G401 (cell line): ENCODE data around the gene SLC7A4. TPM values are rescaled to one million over a fixed set of nuclear protein-coding genes. Genes with fewer than 3 reads are reported as not detected.

Experiments
- DNase-seq: peaks from one replicate; pipeline ENCODE4 v3.0.0-alpha.2; 2015; ENCODE audit warnings: low spot score
- in situ Hi-C: cut with HindIII; loops from 2 replicates; pipeline ENCODE4 v1.10.0; 2016; ENCODE audit warnings: low sequenced_read_pairs, mixed read lengths
- total RNA-seq: library from RNA; depleted of rRNA; stranded (reverse); fragments of >200 nt; shearing (Covaris generic); gene quantifications from 2 replicates; pipeline ENCODE4 v1.2.3, GENCODE V29; 2014

The SLC7A4 gene
- total RNA-seq, 1 experiment from 2014 or later: not detected

DNA sequence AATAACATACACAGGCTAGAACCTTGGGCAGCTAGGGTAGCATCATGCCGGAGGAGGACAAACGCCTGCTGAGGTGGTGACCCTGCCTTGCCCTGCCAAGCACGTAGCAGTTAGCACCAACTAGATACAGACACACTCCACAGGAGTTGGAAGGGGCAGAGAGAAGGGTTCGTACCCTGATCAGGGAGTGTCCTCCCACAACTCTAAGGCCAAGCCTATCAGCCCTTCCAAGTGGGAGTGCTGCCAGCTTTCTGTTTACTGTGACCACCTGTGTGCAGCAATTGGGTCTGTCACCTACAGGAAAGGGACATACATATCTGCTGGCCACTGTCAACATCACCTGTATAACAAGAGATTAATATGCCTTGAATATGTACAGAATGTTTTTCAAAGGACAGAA is 28.6 kb downstream of the SLC7A4 start:
- DNase-seq: no peak
- in situ Hi-C loops: no loop called here

DNA sequence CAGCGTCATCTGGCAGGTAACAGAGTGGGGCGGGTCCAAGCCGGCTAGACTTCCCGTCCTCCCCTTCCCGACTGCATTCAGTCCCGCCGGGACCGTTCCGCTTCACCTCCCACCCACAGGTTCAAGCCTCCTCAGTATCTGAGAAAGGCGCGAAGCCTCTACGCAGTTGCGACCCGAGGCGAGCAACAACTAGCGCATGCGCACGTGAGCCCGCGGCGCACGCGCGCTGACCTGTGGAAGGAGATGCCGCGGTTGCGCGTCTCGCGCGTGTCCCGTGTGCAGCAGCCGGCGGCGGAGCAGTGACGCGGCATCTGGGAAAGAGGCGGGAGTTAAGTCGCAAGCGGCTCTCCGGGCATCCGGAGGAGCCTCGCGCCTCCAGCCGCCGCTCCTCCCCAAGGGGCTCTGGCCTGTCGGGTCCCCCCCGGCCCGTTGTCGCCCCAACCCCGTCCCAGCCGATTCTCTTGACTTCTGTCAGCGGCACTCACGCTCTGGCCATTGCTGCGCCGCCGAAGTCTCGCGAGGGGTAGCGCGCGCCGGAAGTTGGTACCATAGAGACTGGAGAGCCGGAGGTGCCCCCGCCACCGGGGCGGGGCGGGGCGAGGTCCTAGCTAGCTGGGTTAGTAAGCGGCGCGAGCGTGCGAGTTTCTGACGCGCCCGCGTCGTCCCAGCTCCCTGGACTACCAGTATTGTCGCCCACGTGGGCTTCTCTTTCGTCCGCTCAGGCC is 30.6 kb downstream of the SLC7A4 start, which contains the start of gene THAP7:
TSS of gene THAP7 (minus strand) at position 518 of the 725 bp plus-strand sequence. CDS start at position 311, 207 bp downstream.
- in situ Hi-C loops: no loop called here
- DNase-seq: peak; percentile 96

DNA sequence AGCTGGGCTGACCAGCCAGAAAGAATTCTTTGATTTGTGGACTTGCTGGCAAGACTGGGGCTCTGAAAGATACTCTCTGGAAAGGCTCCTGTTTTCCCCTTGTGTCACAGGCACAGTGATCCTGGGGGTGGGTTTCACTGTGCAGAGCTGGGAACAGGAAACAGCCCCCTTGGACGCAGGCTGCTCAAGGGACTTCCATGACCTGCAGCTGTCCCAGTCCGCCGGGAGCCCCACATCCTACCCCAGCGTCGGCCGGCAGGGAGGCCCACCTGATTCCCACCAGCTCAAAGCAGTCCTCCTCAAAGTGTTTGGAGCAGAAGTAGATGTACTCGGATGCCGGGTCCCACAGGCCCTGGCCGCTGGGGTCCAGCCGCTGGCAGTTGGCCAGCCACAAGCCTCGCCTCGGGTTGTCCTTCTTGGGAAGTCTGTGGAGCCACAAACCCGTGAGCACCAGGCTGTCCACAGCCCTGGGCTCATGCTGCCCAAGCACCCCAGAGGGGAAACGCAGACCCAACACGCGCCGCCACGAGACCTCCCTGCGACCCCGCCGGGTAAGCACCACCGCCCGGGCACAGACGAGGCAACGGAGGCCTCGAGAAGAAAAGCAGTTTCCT is 31.3 kb downstream of the SLC7A4 start:
- DNase-seq: no peak
- in situ Hi-C loops: no loop called here

DNA sequence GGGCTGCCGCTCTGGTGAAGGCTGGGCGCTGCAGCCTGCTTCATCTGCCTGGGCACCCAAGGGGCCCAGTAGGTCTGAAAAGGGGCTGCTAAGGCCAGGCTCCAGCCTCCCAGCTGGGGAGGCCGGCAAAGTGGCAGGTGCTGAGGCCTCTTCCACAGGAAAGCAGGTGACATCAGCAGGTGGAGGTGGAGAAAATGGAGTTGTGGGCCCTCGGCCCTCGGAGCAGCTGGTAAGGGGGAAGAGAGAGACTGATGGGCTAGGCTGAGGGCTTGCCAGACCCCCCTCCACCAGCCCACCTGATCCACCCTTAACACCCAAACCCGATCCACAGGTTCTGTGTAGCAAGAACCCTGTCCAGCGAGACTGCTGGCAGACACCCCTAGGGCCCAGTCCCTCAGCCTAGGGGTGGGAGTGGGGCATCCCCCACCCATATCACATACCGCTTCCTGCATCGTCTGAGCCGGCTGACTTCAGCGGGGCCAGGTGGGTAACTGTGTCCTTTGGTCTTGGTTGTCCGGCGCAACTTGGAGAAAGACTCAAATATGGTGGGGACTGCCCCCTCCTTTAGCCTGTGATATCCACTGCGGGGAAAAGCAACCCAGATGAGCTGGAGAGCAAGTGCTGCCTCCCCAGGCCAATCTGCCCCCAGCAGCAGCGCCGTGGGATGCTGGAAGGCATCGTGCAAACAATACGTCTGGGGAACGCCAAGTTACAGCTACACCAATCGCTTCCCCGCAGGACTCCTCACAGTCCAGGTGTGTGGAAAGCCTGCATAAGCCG is 32.0 kb downstream of the SLC7A4 start:
- DNase-seq: peak; percentile 33
- in situ Hi-C loops: no loop called here

DNA sequence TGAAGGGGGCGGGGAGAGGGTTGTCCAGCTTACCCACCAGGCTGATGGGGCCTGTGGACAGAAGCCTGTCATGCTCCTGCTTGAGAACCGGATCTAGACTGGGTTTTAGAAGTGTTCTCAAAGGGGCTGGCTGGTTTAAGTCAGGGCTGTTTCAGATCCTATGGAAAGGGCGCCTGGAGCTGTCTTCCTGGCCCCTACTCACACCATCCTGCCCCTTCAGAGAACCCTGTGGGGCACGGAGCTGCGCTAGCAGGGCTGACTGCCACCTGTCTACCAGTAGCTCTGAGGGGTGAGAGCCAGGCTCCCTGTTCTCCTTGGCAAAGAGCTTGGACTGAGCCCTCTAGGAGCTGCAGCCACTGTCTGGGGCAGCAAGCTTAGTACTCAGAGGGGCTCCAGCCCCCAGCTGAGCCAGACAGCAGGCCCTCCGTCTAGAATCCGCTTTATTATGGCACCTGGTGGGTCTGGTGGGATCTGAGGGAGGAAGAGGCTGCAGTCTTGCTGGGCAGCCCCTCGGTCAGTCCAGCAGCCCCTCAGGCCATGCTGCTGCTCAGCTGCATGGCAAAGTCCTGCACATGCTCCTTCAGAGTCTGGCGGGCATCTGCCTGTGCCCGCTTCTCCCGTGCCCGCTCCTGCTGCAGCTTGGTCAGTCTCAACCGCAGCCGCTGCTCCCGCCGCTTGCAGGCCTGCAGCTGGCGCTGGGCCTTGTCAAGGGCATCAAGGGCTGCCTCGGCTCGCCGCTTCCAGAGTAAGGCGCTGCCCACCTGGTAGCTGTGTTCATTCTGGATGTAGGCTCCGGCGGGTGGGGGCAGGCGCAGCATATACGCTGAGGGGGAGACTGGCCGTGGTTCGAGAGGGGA is 32.8 kb downstream of the SLC7A4 start:
- in situ Hi-C loops: no loop called here
- DNase-seq: no peak

DNA sequence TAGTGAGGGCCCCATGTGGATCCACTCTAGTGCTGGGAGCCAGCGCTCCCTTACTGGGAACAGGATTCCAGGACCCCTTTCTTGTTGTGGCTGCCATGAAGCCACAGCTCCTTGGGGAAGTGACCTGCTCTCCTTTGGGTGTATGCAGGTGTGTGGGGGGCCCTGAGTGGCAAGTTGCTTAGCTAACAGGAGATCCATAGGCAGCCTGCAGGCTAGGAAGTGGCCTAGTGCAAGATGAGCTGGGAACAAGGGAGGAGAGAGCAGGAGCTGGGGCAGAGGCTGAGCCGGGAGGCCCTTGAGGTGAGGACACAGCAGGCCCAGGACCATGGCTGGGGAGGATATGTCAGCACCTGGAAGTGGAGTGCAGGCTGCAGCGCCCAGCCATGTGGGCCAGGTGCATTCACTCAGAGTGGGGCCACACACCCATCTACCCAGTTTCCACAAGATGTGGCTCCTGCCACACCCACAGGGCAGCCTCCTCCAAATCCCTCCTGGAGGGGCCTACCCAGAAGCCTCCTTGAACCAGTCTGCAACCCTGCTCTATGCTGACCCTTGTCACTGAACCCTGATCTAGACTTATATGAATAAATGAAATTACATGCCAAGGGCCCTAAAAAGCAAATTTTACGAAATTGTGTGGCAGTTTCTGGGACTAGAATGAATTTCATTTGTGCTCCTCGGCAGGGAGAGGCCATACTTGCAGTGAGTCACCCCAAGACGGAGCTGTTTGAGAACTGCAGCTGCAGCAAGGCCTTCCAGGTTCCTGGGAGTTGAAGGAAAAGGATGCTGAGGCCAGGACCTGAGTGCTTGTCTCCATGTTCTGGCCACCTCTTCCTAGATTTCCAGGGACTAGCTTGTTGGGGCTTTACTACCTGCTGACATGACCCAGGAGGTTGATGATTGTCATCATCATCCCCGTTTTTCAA is 33.7 kb downstream of the SLC7A4 start:
- in situ Hi-C loops: no loop called here
- DNase-seq: no peak

DNA sequence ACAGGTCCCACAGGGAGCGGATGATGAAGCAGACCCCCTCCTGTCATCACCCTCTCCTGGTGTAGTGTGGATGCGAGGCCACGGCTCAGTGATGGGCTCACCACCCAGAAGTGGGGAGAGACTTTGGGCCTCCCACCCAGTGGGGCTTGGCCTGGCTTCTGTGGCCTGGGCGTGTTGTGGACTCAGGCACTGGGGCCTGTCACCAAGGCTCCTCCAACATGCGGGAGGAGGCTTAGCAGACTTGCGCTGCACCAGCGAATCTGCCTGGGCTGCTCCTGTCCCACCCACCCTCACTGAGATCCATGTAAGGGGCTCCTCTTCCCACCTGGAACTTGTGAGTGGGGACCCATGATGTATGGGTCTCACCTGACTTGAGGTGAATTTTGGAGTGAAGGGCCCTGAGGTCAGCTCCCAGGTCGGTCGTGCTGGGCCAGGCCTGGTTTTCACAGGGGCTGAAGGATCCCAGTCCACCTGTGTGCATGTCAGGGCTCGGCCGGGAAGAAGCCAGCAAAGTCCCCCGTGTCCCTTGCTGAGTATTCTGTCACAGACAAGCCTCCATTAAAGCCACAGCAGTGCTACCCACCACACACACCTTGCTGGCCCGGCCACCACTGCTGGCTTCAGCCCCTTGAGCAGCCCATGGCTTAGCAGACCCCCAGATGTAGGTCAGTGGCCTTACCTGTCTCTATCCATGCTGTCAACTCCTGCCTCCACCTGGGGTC is 34.7 kb downstream of the SLC7A4 start:
- DNase-seq: no peak
- in situ Hi-C loops: no loop called here

DNA sequence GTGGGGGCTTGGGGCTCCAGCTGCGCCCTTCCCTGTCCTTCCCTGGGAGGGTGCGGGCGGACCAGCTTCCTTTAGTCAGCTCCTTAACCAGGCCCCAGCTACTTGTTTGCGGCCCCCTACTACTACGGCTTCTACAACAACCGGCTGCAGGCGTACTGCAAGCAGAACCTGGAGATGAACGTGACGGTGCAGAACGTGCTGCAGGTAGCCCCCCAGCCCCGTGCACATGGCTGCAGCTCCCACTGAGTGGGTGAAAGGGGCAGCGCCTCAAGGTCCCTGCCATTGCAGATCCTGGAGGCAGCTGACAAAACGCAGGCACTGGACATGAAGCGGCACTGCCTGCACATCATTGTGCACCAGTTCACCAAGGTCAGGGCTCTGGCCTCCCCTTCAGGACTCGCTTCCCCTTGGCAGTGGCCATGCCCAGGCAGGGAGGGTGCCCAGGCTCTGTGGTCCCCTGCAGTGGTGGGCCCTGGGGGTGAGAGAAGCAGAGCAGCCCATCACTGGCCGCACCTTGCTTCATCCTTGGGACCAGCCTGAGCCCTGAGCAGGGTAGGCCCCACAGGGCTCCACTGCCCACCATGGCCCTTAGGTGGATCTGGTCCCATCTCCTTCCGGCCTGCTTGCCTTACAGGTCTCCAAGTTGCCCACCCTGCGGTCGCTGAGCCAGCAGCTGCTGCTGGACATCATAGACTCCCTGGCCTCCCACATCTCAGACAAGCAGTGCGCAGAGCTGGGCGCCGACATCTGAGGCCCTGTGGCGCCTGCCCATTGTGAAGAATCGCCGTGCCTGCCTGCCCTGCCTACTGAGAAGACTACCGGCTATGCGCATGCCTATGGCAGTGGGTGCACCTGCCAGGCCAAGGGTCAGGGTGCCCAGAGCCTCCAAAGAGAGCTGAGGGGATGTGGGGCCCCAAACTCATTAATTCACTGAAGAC is 35.5 kb downstream of the SLC7A4 start:
- no peak for DNase-seq
- in situ Hi-C loops: no loop called here

DNA sequence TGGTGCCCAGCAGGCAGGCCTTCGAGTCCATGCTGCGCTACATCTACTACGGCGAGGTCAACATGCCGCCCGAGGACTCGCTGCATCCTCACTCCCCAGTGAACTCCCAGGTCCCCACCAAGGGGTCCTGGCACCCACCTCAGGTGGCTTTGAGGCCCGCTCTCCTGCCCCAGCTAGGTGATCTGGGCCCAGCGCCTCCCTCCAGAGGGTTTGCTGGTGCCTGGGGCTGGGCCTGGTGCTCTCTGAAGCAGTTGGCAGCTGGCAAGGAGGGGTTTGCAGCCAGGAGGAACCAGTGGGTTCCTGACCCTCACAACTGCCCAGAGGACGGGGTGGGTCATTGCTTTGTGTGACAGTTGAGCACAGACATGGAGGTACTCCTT is 36.3 kb downstream of the SLC7A4 start:
- in situ Hi-C loops: no loop called here

DNA sequence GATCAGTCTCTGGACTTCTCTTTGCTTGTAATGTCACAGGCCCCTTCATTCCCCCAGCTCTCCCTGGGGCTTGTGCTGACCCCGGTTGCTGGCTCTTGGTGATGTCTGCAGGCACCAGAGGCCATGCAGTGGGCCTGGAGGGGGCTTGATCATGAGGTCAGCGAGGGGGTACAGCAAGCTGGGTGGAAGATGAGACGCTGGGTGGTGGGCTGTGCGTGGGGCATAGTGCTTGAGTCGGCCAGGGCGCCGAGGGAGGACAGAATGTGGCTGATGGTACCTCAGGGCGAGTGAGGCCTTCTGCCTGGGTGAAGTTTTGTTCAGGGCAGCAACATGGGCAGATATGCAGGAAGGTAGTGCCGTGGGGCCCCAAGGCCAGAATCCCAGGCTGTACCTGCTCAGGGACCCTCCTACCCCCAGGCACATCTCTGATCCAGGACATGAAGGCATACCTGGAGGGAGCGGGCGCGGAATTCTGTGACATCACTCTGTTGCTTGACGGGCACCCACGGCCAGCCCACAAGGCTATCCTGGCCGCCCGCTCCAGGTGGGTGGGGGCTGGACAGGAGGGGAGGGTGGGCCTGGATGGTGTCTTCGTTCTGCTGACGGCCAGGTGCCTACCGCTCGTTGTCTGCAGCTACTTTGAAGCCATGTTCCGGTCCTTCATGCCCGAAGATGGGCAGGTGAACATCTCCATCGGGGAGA is 36.9 kb downstream of the SLC7A4 start:
- in situ Hi-C loops: no loop called here
- no peak for DNase-seq

More for the DNA sequence above, 36.3 kb downstream of the SLC7A4 start:
- no peak for DNase-seq

DNA sequence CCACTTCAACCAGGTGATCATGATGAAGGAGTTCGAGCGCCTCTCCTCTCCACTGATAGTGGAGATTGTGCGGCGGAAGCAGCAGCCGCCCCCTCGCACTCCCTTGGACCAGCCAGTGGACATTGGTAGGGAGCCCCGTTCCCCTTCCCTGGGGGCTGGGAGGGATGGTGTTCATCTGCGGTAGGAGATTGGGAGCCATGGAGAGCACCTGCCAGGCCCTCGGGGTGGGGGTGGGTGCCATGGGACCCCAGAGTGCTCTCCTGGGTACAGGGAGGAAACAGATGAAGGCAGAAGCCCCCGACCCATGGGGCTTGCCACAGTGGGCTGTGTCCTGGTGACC is 37.5 kb downstream of the SLC7A4 start:
- in situ Hi-C loops: no loop called here
- DNase-seq: no peak

DNA sequence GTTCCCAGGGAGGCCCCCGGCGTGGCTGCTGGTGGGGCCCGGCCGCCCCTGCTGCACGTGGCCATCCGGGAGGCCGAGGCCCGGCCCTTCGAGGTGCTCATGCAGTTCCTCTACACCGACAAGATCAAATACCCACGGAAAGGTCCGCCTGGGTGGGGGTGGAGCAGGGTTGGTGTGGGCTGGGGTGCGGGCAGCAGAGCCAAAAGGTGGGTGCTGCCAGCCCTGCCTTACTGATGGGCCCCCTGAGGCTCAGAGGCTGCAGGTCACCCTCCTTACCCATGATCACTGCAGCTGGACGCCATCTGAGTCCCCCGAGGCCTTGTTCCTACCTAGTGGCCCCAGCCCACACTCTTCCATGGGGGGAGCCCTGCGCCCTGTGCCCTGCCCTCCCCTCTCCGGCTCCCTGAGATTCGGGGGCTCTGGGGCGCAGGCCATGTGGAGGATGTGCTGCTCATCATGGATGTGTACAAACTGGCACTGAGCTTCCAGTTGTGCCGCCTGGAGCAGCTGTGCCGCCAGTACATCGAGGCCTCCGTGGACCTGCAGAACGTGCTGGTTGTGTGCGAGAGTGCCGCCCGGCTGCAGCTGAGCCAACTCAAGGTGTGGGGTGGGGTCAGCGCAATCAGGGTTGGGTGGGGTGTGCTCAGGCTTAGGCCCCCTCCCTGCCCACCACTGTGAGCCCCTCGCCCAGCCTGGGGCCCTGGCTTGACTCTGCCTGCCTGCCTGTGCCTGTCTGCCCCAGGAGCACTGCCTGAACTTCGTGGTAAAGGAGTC is 38.0 kb downstream of the SLC7A4 start:
- in situ Hi-C loops: no loop called here
- DNase-seq: no peak

DNA sequence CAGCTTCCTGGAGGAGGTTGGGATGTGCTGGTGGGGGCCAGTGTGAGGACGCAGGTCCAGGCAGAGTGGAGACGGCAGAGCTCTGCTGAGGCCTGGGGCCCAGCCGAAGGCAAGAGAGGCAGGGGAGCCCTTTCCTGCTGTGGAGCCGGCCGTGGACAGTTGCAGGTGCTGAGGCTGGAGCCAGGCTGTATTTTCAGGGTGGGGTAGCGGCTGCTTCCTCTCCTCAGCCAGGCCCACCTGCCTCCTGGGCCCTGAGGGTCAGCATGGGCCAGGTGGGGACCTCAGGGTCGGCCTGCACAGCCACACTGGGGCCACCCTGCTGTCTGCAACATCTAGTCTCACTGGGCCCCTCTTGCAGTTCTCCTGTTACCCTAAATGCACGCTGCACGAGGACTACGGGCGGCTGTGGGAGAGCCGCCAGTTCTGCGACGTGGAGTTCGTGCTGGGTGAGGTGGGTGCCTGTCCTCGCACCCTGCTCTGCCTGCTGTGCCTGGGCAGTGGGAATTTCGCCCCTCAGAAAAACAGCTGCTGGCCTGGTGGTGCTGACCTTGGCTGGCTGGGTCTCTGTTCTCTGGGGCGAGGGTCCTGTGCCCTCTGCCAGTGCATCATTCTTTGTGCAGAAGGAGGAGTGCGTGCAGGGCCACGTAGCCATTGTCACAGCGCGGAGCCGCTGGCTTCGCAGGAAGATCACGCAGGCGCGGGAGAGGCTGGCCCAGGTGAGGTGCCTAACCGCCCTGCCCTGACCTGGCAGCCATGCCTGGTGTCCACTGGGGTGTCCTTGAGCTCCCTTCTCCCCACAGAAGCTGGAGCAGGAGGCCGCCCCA is 38.8 kb downstream of the SLC7A4 start:
- in situ Hi-C loops: no loop called here
- DNase-seq: no peak

DNA sequence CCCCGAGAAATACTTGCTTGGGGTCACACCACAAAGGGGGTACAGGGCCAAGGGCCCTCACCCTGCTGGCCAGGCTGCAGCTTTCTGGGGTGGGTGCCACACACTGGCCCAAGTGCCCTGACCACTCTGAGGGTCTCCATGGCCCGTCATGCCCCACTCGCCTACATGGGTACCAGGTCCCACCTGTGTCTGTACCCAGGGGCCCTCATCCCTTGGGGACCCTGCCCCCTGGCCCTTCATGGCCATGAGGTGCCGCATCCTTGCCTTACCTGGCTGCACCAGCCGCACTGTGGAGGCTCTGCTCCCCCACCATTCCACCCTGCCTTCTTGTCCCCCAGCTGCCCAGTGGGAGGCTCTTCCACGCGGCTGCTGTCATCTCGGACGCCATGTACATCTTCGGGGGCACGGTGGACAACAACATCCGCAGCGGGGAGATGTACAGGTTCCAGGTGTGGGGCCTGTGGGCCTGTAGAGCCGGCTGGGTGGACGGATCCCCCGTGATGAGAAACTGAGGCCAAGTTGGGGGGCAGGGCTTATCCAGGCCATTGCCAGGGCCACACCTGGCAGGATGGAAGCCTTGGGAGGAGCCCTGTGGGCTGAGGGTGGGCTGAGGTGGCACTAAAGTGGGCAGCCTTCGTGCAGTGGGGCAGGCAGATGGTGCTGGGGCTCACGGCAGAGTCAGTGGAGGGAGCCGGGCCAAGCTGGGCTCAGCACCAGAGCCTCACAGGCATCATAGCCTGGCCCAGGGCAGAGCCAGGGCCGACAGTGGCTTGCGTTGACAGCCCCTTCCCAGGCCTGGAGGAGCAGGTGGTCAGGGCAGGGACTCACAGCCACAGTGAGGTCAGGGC is 39.7 kb downstream of the SLC7A4 start:
- DNase-seq: peak; percentile 76
- in situ Hi-C loops: no loop called here
